ENCODE results near the gene ABCA12. TPM values are rescaled to one million over a fixed set of nuclear protein-coding genes. Genes with fewer than 3 reads are reported as not detected.

Gene ABCA12
- total and polyA plus RNA-seq, 2 donors (not counting 3 experiments of a cell fraction or from before 2014, with no cell fraction given), result not detected

GRCh38 chr2:215034154-215034553, 104.3 kb downstream of the ABCA12 start:
- POLR2A ChIA-PET, result no interaction called here
- CTCF ChIA-PET, result no interaction called here
- H4K20me1 ChIP-seq (replicated peaks; ENCODE audit: control insufficient read depth, extremely low read depth, insufficient read depth, low read length), result no peaks in the 10 kb centered on the region

GRCh38 chr2:215032153-215032552, 106.3 kb downstream of the ABCA12 start:
- Histone ChIP-seq H4K20me1 (replicated peaks; ENCODE audit: control insufficient read depth, extremely low read depth, insufficient read depth, low read length) (no peaks in the 10 kb centered on the region), H3K4me3 (replicated peaks in 1 of 3; ENCODE audit: insufficient read depth in 1 of 3, low read depth in 1 of 3, low read length in 3 of 3) (no peak overlapping the region), H3K9me3 (replicated peaks; ENCODE audit: control insufficient read depth, insufficient read depth, low read length) (no peaks in the 10 kb centered on the region), H3K4me1 (ENCODE audit: control insufficient read depth, extremely low read depth, insufficient read depth, low read length) (no peaks in the 10 kb centered on the region), H3K79me2 (ENCODE audit: control insufficient read depth, insufficient read depth, low read length) (no peaks in the 10 kb centered on the region), H3K36me3 (ENCODE audit: control insufficient read depth in 2 of 2, extremely low read depth in 1 of 2, insufficient read depth in 2 of 2, low read length in 2 of 2) (no peaks in the 10 kb centered on the region), H2AFZ (ENCODE audit: low read depth, low read length) (no peak overlapping the region), H3K4me2 (ENCODE audit: insufficient read depth, low read length) (no peak overlapping the region), H3K9ac (replicated peaks; ENCODE audit: extremely low read depth, insufficient read depth, low read length) (no peak overlapping the region), H3K27ac (ENCODE audit: insufficient read depth, low read depth, low read length) (no peak overlapping the region), H3K27me3 (ENCODE audit: control insufficient read depth in 2 of 2, insufficient read depth in 2 of 2, low read length in 2 of 2) (no peaks in the 10 kb centered on the region), H3K9me1 (replicated peaks; ENCODE audit: control insufficient read depth, extremely low read depth, insufficient read depth, low read length) (no peaks in the 10 kb centered on the region)
- BruUV-seq (replicated peaks), result no TSS peak
- no peak for TF ChIP-seq GATA2 (IDR thresholded peaks at IDR 0.05; ENCODE audit: insufficient read depth, insufficient read length, low read depth, low read length)
- TF ChIP-seq FOS (IDR thresholded peaks at IDR 0.05; ENCODE audit: borderline replicate concordance, insufficient read depth, low read length), result no peak
- no peak for TF ChIP-seq MYC (IDR thresholded peaks at IDR 0.05; ENCODE audit: low read depth, low read length)
- TF ChIP-seq JUN (IDR thresholded peaks at IDR 0.05; ENCODE audit: borderline replicate concordance, insufficient read depth, insufficient read length, low read depth), result no peak
- TF ChIP-seq CTCF (IDR thresholded peaks at IDR 0.05; ENCODE audit: extremely low read depth in 1 of 2, insufficient read depth in 1 of 2, low read depth in 1 of 2, low read length in 2 of 2), result no peak
- no peak for TF ChIP-seq POLR2AphosphoS5 (IDR thresholded peaks at IDR 0.05; ENCODE audit: insufficient read depth, low read depth, low read length)
- TF ChIP-seq POLR2A (IDR thresholded peaks at IDR 0.05; ENCODE audit: low read depth, low read length), result no peak
- no peak for TF ChIP-seq MAX (IDR thresholded peaks at IDR 0.05; ENCODE audit: insufficient read depth, insufficient read length)
- no peak for TF ChIP-seq EZH2 (IDR thresholded peaks at IDR 0.05; ENCODE audit: borderline replicate concordance, low read depth, low read length, severe bottlenecking)
- DNase-seq (ENCODE audit: low read depth, low spot score), result no peak
- ChIA-PET CTCF (no interaction called here), POLR2A (no interaction called here)
- dilution Hi-C loops (cut with MboI; ENCODE audit: extremely low pct_ligation_motif_present, low sequenced_read_pairs), result no loop called here
- no peak for FAIRE-seq
- intact Hi-C loops (cut with micrococcal nuclease), result no loop called here

More at GRCh38 chr2:215034154-215034553, 104.3 kb downstream of the ABCA12 start:
- Histone ChIP-seq H3K9me3 (replicated peaks; ENCODE audit: control insufficient read depth, insufficient read depth, low read length) (no peaks in the 10 kb centered on the region), H3K27ac (ENCODE audit: insufficient read depth, low read depth, low read length) (no peak overlapping the region), H2AFZ (ENCODE audit: low read depth, low read length) (no peak overlapping the region), H3K36me3 (ENCODE audit: control insufficient read depth in 2 of 2, extremely low read depth in 1 of 2, insufficient read depth in 2 of 2, low read length in 2 of 2) (no peaks in the 10 kb centered on the region), H3K9ac (replicated peaks; ENCODE audit: extremely low read depth, insufficient read depth, low read length) (no peak overlapping the region), H3K27me3 (ENCODE audit: control insufficient read depth in 2 of 2, insufficient read depth in 2 of 2, low read length in 2 of 2) (no peaks in the 10 kb centered on the region), H3K79me2 (ENCODE audit: control insufficient read depth, insufficient read depth, low read length) (no peaks in the 10 kb centered on the region), H3K9me1 (replicated peaks; ENCODE audit: control insufficient read depth, extremely low read depth, insufficient read depth, low read length) (no peaks in the 10 kb centered on the region), H3K4me1 (ENCODE audit: control insufficient read depth, extremely low read depth, insufficient read depth, low read length) (no peaks in the 10 kb centered on the region), H3K4me2 (ENCODE audit: insufficient read depth, low read length) (no peak overlapping the region), H3K4me3 (replicated peaks in 1 of 3; ENCODE audit: insufficient read depth in 1 of 3, low read depth in 1 of 3, low read length in 3 of 3) (no peak overlapping the region)
- BruUV-seq (replicated peaks), result no TSS peak
- no peak for FAIRE-seq
- TF ChIP-seq FOS (IDR thresholded peaks at IDR 0.05; ENCODE audit: borderline replicate concordance, insufficient read depth, low read length), result no peak
- no peak for TF ChIP-seq EZH2 (IDR thresholded peaks at IDR 0.05; ENCODE audit: borderline replicate concordance, low read depth, low read length, severe bottlenecking)
- TF ChIP-seq CTCF (IDR thresholded peaks at IDR 0.05; ENCODE audit: extremely low read depth in 1 of 2, insufficient read depth in 1 of 2, low read depth in 1 of 2, low read length in 2 of 2), result no peak
- no peak for TF ChIP-seq POLR2A (IDR thresholded peaks at IDR 0.05; ENCODE audit: low read depth, low read length)
- TF ChIP-seq JUN (IDR thresholded peaks at IDR 0.05; ENCODE audit: borderline replicate concordance, insufficient read depth, insufficient read length, low read depth), result no peak
- no peak for DNase-seq (ENCODE audit: low read depth, low spot score)
- dilution Hi-C loops (cut with MboI; ENCODE audit: extremely low pct_ligation_motif_present, low sequenced_read_pairs) (no loop called here), intact Hi-C loops (cut with micrococcal nuclease) (no loop called here)

All from endothelial cell of umbilical vein (primary cell).